Measurements from ENCODE around the gene RFX6.

The RFX6 gene

GRCh38 chr6:116894669-116895068, 17.6 kb downstream of the RFX6 start:
- DNase-seq (ENCODE audit: low read depth): no peak

GRCh38 chr6:116895935-116896334, 18.9 kb downstream of the RFX6 start:
- DNase-seq (ENCODE audit: low read depth): no peak

- DNase-seq (ENCODE audit: low read depth): no peak
These were observed 25.6 kb downstream of the RFX6 start for GRCh38 chr6:116902634-116903033.

GRCh38 chr6:116922853-116923548, 46.0 kb downstream of the RFX6 start:
- no peak for DNase-seq (ENCODE audit: low read depth)

- no peak for DNase-seq (ENCODE audit: low read depth)
These were observed 47.2 kb downstream of the RFX6 start for GRCh38 chr6:116924245-116924644.

- no peak for DNase-seq (ENCODE audit: low read depth)
These were observed 48.2 kb downstream of the RFX6 start for GRCh38 chr6:116925088-116925794.

GRCh38 chr6:116928677-116929076, 51.6 kb downstream of the RFX6 start:
- no peak for DNase-seq (ENCODE audit: low read depth)

GRCh38 chr6:116929825-116930224, 52.8 kb downstream of the RFX6 start:
- DNase-seq (ENCODE audit: low read depth): no peak

GRCh38 chr6:116931456-116931855, 54.4 kb downstream of the RFX6 start:
- DNase-seq (ENCODE audit: low read depth): no peak

GRCh38 chr6:116932496-116932895, 55.5 kb downstream of the RFX6 start:
- DNase-seq (ENCODE audit: low read depth): no peak

- no peak for DNase-seq (ENCODE audit: low read depth)
These were observed 56.4 kb downstream of the RFX6 start for GRCh38 chr6:116933485-116933884.

- no peak for DNase-seq (ENCODE audit: low read depth)
These were observed 61.3 kb downstream of the RFX6 start for GRCh38 chr6:116938305-116938704.

- no peak for DNase-seq (ENCODE audit: low read depth)
These were observed 64.7 kb downstream of the RFX6 start for GRCh38 chr6:116941727-116942126.

GRCh38 chr6:116945809-116946208, 68.8 kb downstream of the RFX6 start:
- DNase-seq (ENCODE audit: low read depth): peak; percentile 15

- DNase-seq (ENCODE audit: low read depth): no peak
These were observed 71.7 kb downstream of the RFX6 start for GRCh38 chr6:116948533-116949304.

GRCh38 chr6:116949964-116950363, 72.9 kb downstream of the RFX6 start:
- no peak for DNase-seq (ENCODE audit: low read depth)

- no peak for DNase-seq (ENCODE audit: low read depth)
These were observed 77.3 kb downstream of the RFX6 start for GRCh38 chr6:116954335-116954734.

- no peak for DNase-seq (ENCODE audit: low read depth)
These were observed 77.9 kb downstream of the RFX6 start for GRCh38 chr6:116954938-116955337.

GRCh38 chr6:116955773-116956172, 78.7 kb downstream of the RFX6 start:
- DNase-seq (ENCODE audit: low read depth): no peak

GRCh38 chr6:116963972-116964371, 86.9 kb downstream of the RFX6 start:
- DNase-seq (ENCODE audit: low read depth): no peak

- DNase-seq (ENCODE audit: low read depth): no peak
These were observed 89.9 kb downstream of the RFX6 start for GRCh38 chr6:116966675-116967576.

All from EH (cell line).